NCI-H1436 treated with DMSO at 0.1 percent for 48 hours (cell line): ENCODE results near the gene DDX10.
"Not testable (repeated sequence)": the region's sequence is repeated elsewhere in the genome, so short reads cannot be mapped to it uniquely, and the experiment has no call there.

Experiments used
- DNase-seq: peaks from one replicate; lab custom pipeline; 2025; lab: John Stamatoyannopoulos, UW

Gene DDX10

GRCh38 chr11:108664730-108665525, at the start of gene DDX10:
Gene DDX10 (plus strand): TSS chr11:108665069. CDS start chr11:108665154, 85 bp downstream.
- DNase-seq: peak; percentile 92

- DNase-seq: no peak
These were observed 48.3 kb upstream of the DDX10 start for GRCh38 chr11:108616549-108616948.

- DNase-seq: no peak
These were observed 47.8 kb upstream of the DDX10 start for GRCh38 chr11:108617055-108617454.

GRCh38 chr11:108618529-108618928, 46.3 kb upstream of the DDX10 start:
- no peak for DNase-seq

- DNase-seq: no peak
These were observed 43.7 kb upstream of the DDX10 start for GRCh38 chr11:108620958-108621772.

- no peak for DNase-seq
These were observed 42.5 kb upstream of the DDX10 start for GRCh38 chr11:108622341-108622740.

- DNase-seq: no peak
These were observed 40.5 kb upstream of the DDX10 start for GRCh38 chr11:108624196-108624925.

GRCh38 chr11:108628326-108628725, 36.5 kb upstream of the DDX10 start:
- no peak for DNase-seq

GRCh38 chr11:108628812-108629211, 36.1 kb upstream of the DDX10 start:
- no peak for DNase-seq

GRCh38 chr11:108629274-108629673, 35.6 kb upstream of the DDX10 start:
- no peak for DNase-seq

- no peak for DNase-seq
These were observed 32.7 kb upstream of the DDX10 start for GRCh38 chr11:108632041-108632704.

GRCh38 chr11:108635106-108635505, 29.8 kb upstream of the DDX10 start:
- DNase-seq: no peak

- no peak for DNase-seq
These were observed 28.6 kb upstream of the DDX10 start for GRCh38 chr11:108636222-108636621.

GRCh38 chr11:108639146-108639545, 25.7 kb upstream of the DDX10 start:
- no peak for DNase-seq

- not testable (repeated sequence) for DNase-seq
These were observed 23.1 kb upstream of the DDX10 start for GRCh38 chr11:108641752-108642151.

GRCh38 chr11:108643974-108644373, 20.9 kb upstream of the DDX10 start:
- no peak for DNase-seq

GRCh38 chr11:108645970-108646369, 18.9 kb upstream of the DDX10 start:
- no peak for DNase-seq

GRCh38 chr11:108647387-108647700, 17.5 kb upstream of the DDX10 start:
- no peak for DNase-seq

- DNase-seq: peak; percentile 21
These were observed 17.0 kb upstream of the DDX10 start for GRCh38 chr11:108647701-108648527.

GRCh38 chr11:108648528-108648885, 16.4 kb upstream of the DDX10 start:
- no peak for DNase-seq

- not testable (repeated sequence) for DNase-seq
These were observed 10.8 kb upstream of the DDX10 start for GRCh38 chr11:108654100-108654499.
